GM06990 (cell line): ENCODE results near the gene PRR30.

Source experiments
- DNase-seq: peaks from one replicate; pipeline ENCODE4 v3.0.0-alpha.2; 2011; ENCODE audit not compliant: insufficient read length; ENCODE audit errors: extremely low read depth
- H3K27me3 ChIP-seq: replicated peaks from 2 replicates; pipeline ENCODE4 v1.6.0; 2011; ENCODE audit warnings: low read length; ENCODE audit not compliant: control insufficient read depth, insufficient read depth
- H3K36me3 ChIP-seq: 2 replicates; pipeline ENCODE4 v1.5.1; 2011; ENCODE audit warnings: low read length; ENCODE audit not compliant: control insufficient read depth, insufficient read depth
- H3K4me3 ChIP-seq: replicated peaks from 2 replicates; pipeline ENCODE4 v1.5.1; 2011; ENCODE audit warnings: low read depth, mild to moderate bottlenecking, control low read depth, low read length
- TF ChIP-seq, protein P1 (sequence below): IDR thresholded peaks from 2 replicates; pipeline ENCODE4 v1.5.1; 2011; ENCODE audit warnings: low read length, control low read depth, mild to moderate bottlenecking, inconsistent platforms; ENCODE audit not compliant: insufficient read depth, poor library complexity, severe bottlenecking

PRR30 gene

DNA sequence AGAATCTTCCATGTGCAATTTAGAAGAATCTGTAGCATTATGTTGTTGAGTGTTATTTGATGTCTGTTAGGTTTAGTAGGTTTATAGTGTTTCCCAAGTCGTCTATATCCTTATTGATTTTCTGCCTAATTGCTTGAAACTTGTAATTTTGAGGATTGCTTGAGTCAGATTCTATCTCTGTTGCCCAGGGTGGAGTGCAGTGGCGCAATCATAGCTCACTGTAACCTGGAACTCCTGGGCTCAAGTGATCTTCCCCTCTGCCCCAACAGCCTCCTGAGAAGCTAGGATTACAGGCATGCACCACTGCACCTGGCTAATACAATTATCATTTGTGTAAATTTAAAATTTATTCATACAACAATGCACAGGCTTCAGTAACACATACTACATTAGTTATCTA, 6.5 kb upstream of the PRR30 start:
- H3K4me3 ChIP-seq = no peak overlapping the region
- no peaks in the 10 kb centered on the region for H3K36me3 ChIP-seq
- no peaks in the 10 kb centered on the region for H3K27me3 ChIP-seq
- no peak for DNase-seq
- TF ChIP-seq, protein P1, sequence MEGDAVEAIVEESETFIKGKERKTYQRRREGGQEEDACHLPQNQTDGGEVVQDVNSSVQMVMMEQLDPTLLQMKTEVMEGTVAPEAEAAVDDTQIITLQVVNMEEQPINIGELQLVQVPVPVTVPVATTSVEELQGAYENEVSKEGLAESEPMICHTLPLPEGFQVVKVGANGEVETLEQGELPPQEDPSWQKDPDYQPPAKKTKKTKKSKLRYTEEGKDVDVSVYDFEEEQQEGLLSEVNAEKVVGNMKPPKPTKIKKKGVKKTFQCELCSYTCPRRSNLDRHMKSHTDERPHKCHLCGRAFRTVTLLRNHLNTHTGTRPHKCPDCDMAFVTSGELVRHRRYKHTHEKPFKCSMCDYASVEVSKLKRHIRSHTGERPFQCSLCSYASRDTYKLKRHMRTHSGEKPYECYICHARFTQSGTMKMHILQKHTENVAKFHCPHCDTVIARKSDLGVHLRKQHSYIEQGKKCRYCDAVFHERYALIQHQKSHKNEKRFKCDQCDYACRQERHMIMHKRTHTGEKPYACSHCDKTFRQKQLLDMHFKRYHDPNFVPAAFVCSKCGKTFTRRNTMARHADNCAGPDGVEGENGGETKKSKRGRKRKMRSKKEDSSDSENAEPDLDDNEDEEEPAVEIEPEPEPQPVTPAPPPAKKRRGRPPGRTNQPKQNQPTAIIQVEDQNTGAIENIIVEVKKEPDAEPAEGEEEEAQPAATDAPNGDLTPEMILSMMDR = no peak

DNA sequence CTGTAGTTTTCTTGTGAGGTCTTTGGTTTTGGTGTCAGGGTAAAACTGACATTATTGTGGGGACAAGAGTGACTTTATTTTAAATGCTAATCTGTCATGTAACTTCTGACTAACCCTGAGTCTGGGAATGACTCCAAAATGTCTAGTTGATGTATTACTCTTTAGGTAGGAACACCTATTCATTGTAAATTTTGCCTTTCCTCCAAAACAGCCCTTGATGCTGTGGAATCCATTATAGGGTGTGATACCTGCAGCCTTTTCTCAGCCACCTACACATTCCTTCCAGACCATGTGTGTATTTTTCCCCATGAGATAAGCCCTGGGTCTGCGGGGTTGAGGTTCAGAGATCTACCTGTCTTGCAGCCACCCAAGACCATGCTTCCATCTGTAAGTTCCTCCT, 4.1 kb upstream of the PRR30 start:
- no peaks in the 10 kb centered on the region for H3K36me3 ChIP-seq
- DNase-seq = no peak
- TF ChIP-seq, protein P1 = no peak
- H3K4me3 ChIP-seq = no peak overlapping the region
- no peaks in the 10 kb centered on the region for H3K27me3 ChIP-seq

GRCh38 chr2:27138111-27138510, 1.1 kb downstream of the PRR30 start:
- no peaks in the 10 kb centered on the region for H3K27me3 ChIP-seq
- TF ChIP-seq, protein P1 = no peak
- H3K4me3 ChIP-seq = no peak overlapping the region
- H3K36me3 ChIP-seq = peaks cover under 1% of the 10 kb centered on the region; the same call in 1 of the 2 replicates
- DNase-seq = no peak

GRCh38 chr2:27137322-27137935, 1.8 kb downstream of the PRR30 start:
- peaks cover 6% of the 10 kb centered on the region for H3K36me3 ChIP-seq
- no peaks in the 10 kb centered on the region for H3K27me3 ChIP-seq
- DNase-seq = no peak
- TF ChIP-seq, protein P1 = no peak
- no peak overlapping the region for H3K4me3 ChIP-seq

GRCh38 chr2:27136751-27137150, 2.5 kb downstream of the PRR30 start:
- DNase-seq = no peak
- Histone ChIP-seq H3K36me3 (peaks cover 13% of the 10 kb centered on the region), H3K4me3 (no peak overlapping the region), H3K27me3 (no peaks in the 10 kb centered on the region)
- TF ChIP-seq, protein P1 = no peak

- no peak for DNase-seq
- Histone ChIP-seq H3K36me3 (peaks cover 22% of the 10 kb centered on the region), H3K27me3 (no peaks in the 10 kb centered on the region), H3K4me3 (no peak overlapping the region)
- TF ChIP-seq, protein P1 = no peak
These were observed 3.7 kb downstream of the PRR30 start for GRCh38 chr2:27135478-27135955.
